Liver (tissue), 3 donors: ENCODE results near the gene PCDHB12.
"Not testable (repeated sequence)": the region's sequence is repeated elsewhere in the genome, so short reads cannot be mapped to it uniquely, and the experiment has no call there.

Experiments
- ATF3 ChIP-seq: IDR thresholded peaks from 2 replicates; pipeline ENCODE4 v1.6.1; 2016; ENCODE audit warnings: antibody characterized with exemption
- CTCF ChIP-seq: fragments of 150-350 bp; IDR thresholded peaks from 2 replicates; pipeline ENCODE4 v1.5.1; 2017; ENCODE audit warnings: improper control_type of control experiment, low read depth, low read length; ENCODE audit not compliant: missing input control
- EGR1 ChIP-seq, 2 donors: IDR thresholded peaks; 2 replicates each; pipeline ENCODE4 v1.6.1; 2016 to 2018; ENCODE audit warnings: antibody characterized with exemption in 2 of 2, low read depth in 2 of 2
- FOXA1 ChIP-seq: IDR thresholded peaks from 2 replicates; pipeline ENCODE4 v1.6.1; 2016; ENCODE audit warnings: antibody characterized with exemption
- JUND ChIP-seq, 2 donors: IDR thresholded peaks; 2 replicates each; pipeline ENCODE4 v1.6.1; 2016; ENCODE audit warnings: antibody characterized with exemption in 2 of 2
- MAX ChIP-seq: IDR thresholded peaks from 2 replicates; pipeline ENCODE4 v1.6.1; 2016; ENCODE audit warnings: antibody characterized with exemption
- RAD21 ChIP-seq, 2 donors: IDR thresholded peaks; 2 replicates each; pipeline ENCODE4 v1.6.1; 2016; ENCODE audit warnings: antibody characterized with exemption in 2 of 2, mild to moderate bottlenecking in 2 of 2
- REST ChIP-seq: IDR thresholded peaks from 2 replicates; pipeline ENCODE4 v1.6.1; 2016; ENCODE audit warnings: antibody characterized with exemption, mild to moderate bottlenecking
- RXRA ChIP-seq, 2 donors: IDR thresholded peaks; 2 replicates each; pipeline ENCODE4 v1.6.1; 2017 to 2018; ENCODE audit warnings: antibody characterized with exemption in 2 of 2, mild to moderate bottlenecking in 1 of 2
- SP1 ChIP-seq: IDR thresholded peaks from 2 replicates; pipeline ENCODE4 v1.6.1; 2018; ENCODE audit warnings: antibody characterized with exemption, mild to moderate bottlenecking
- TAF1 ChIP-seq: conservative IDR thresholded peaks from 2 replicates; pipeline ENCODE4 v1.6.1; 2016; ENCODE audit warnings: antibody characterized with exemption, mild to moderate bottlenecking
- YY1 ChIP-seq: IDR thresholded peaks from 2 replicates; pipeline ENCODE4 v1.6.1; 2016; ENCODE audit warnings: antibody characterized with exemption, mild to moderate bottlenecking
- ZBTB33 ChIP-seq: IDR thresholded peaks from 2 replicates; pipeline ENCODE4 v1.6.1; 2016; ENCODE audit warnings: antibody characterized with exemption
- donor health status: healthy.
- donor health status: healthy.

GRCh38 chr5:141201646-141202045 is 6.9 kb upstream of the PCDHB12 start:
- not testable (repeated sequence) for TF ChIP-seq CTCF; ZBTB33; RAD21 (IDR thresholded peaks at IDR 0.05); YY1; JUND (IDR thresholded peaks at IDR 0.05); ATF3; MAX; TAF1; REST; RXRA (IDR thresholded peaks at IDR 0.05); EGR1 (IDR thresholded peaks at IDR 0.05; ENCODE audit: low read depth in 2 of 2); FOXA1; SP1
